ENCODE results near the gene RTN4R.
"Not testable (repeated sequence)": the region's sequence is repeated elsewhere in the genome, so short reads cannot be mapped to it uniquely, and the experiment has no call there.

The RTN4R gene

DNA sequence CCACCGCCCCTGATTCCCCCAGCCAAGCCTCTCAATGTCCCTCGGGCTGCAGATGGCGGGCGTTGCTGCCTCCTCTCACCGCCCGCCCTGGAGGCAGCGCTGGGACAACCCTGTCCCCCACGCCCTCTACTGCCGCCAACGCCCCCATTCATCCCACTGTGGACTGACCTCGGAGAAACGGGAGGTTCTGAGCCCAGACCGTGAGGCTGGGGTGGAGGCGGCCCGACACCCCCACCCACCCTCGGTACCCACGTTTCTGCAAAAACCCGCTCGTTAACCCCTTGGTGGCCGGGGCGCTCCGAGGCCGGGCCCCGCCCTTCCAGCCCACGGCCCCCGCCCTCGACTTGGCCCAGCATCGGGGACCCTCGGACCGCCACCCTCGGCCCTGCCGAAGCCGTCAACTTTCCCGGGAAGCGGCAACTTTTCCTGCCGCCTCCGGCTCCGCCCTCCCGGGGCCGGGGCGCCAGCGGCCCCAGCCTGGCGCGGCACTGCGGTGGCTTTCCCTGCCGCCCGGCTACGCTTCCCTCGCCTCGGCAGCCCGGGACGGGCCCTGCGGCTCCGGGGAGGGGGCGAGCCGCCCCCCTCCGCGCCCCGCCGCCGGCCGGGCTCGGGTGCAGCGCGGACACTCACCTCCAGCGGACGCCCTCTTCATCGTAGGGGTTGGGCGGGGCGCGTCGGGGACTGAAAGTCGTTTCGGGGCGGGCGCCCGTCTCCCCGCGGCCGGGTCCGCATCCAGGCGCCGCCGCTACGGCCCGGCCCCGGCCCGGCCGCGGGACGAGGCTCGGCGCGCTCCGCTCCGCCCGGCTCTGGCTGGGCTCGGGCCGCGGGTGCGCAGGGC, 458 bp downstream of the RTN4R start:
- H3K4me3 ChIP-seq (ENCODE audit: low read length) = no peak overlapping the region
- DNase-seq (ENCODE audit: low read depth) = no peak

GRCh38 chr22:20266667-20267440, 1.3 kb downstream of the RTN4R start:
- DNase-seq (ENCODE audit: low read depth); H3K4me3 ChIP-seq (ENCODE audit: low read length): not testable (repeated sequence)

More for the DNA sequence above, 458 bp downstream of the RTN4R start:
- TF ChIP-seq, protein P1, sequence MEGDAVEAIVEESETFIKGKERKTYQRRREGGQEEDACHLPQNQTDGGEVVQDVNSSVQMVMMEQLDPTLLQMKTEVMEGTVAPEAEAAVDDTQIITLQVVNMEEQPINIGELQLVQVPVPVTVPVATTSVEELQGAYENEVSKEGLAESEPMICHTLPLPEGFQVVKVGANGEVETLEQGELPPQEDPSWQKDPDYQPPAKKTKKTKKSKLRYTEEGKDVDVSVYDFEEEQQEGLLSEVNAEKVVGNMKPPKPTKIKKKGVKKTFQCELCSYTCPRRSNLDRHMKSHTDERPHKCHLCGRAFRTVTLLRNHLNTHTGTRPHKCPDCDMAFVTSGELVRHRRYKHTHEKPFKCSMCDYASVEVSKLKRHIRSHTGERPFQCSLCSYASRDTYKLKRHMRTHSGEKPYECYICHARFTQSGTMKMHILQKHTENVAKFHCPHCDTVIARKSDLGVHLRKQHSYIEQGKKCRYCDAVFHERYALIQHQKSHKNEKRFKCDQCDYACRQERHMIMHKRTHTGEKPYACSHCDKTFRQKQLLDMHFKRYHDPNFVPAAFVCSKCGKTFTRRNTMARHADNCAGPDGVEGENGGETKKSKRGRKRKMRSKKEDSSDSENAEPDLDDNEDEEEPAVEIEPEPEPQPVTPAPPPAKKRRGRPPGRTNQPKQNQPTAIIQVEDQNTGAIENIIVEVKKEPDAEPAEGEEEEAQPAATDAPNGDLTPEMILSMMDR (conservative IDR thresholded peaks at IDR 0.05; ENCODE audit: low read length) = no peak

GRCh38 chr22:20265772-20266666, 2.1 kb downstream of the RTN4R start:
- not testable (repeated sequence) for DNase-seq (ENCODE audit: low read depth); H3K4me3 ChIP-seq (ENCODE audit: low read length)

- no peak overlapping the region for H3K4me3 ChIP-seq (ENCODE audit: low read length)
- DNase-seq (ENCODE audit: low read depth) = no peak
- TF ChIP-seq, protein P1 (conservative IDR thresholded peaks at IDR 0.05; ENCODE audit: low read length) = no peak
Observed at GRCh38 chr22:20264614-20265452, 3.3 kb downstream of the RTN4R start.

DNA sequence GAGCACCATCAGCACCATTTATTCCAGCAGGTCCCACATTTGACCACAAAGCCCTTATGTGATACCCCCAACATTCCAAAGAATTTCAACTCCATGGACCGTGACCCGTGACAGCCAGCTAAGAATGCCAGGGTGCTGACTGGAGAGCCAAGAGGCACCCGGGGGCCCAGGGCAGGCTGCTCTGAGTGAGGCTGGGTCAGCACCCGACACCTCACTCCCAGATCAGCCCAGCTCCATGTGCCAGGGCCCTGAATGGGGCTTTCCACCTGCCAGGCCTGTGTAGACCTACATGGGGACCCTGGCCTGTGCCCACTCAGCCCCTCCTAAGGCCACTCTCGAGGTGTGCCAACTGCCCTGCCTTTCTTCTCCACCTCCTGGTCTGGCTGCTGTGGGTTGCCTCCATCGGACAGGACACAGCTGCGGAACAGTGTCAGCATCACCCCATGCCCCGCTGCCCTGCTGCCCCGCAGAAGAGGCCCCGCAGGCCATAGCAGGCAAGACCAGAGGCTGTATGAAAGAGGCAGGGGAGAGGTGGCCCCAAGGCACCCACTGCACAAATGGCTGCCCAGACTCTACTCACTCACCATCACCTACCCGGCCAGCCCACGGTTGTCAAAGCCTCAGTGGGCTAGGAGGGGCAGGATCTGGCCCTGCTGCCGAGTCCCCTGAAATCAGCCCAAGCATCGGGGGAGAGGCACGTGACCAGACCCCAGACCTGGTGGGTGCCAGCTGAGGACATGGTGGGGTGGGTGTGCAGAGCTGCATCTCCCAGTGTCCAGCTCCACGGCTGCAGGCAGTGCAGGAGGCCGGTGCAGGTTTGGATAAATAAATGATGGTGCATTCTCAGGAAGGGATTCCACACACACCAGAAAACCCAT, 4.5 kb downstream of the RTN4R start:
- not testable (repeated sequence) for H3K4me3 ChIP-seq (ENCODE audit: low read length); DNase-seq (ENCODE audit: low read depth)

- TF ChIP-seq, protein P1 (conservative IDR thresholded peaks at IDR 0.05; ENCODE audit: low read length) = no peak
- no peak for DNase-seq (ENCODE audit: low read depth)
- H3K4me3 ChIP-seq (ENCODE audit: low read length) = no peak overlapping the region
Observed at GRCh38 chr22:20262582-20263147, 5.5 kb downstream of the RTN4R start.

GRCh38 chr22:20261848-20262581, 6.1 kb downstream of the RTN4R start:
- TF ChIP-seq, protein P1 (conservative IDR thresholded peaks at IDR 0.05; ENCODE audit: low read length) = no peak
- DNase-seq (ENCODE audit: low read depth) = no peak
- H3K4me3 ChIP-seq (ENCODE audit: low read length) = no peak overlapping the region
